ENCODE measurements around the gene CEP68. TPM values are rescaled to one million over a fixed set of nuclear protein-coding genes. Genes with fewer than 3 reads are reported as not detected.

Gene CEP68
- total RNA-seq, 1 donor from 2014 or later, result 3.9 TPM

DNA sequence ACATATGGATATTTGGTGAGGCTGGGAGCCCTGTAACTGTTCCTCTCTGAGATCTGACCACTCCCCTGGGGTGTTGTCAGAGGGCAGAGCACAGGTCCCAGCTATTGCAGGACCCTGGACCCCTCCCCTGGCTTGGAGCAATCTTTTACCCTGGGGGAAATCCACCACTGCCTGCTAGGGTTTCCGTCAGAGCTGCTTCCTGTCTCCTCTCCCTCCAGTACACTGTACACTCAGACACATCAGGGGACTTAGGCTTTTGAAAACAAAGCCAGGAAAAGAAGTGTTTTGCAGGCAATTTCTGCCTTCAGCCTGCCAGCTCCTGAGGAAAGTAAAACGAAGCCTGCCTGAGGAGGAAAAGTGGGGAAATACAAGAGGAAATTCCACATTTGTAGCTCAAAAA is 13.2 kb upstream of the CEP68 start:
- TF ChIP-seq CTCF (IDR thresholded peaks at IDR 0.05; ENCODE audit: insufficient read depth, low read length, severe bottlenecking), result no peak
- no peak overlapping the region for H3K4me3 ChIP-seq (ENCODE audit: low read depth, low read length)
- no peak for FAIRE-seq

GRCh38 chr2:65044097-65044735 is 12.0 kb upstream of the CEP68 start:
- no peak for DNase-seq (ENCODE audit: low read depth)
- Histone ChIP-seq H3K4me3 (ENCODE audit: low read depth, low read length) (no peak overlapping the region), H3K36me3 (ENCODE audit: control insufficient read depth, insufficient read depth, low read length) (no peaks in the 10 kb centered on the region), H3K27me3 (ENCODE audit: control insufficient read depth, insufficient read depth, low read length) (no peaks in the 10 kb centered on the region)
- no peak for FAIRE-seq
- TF ChIP-seq CTCF (IDR thresholded peaks at IDR 0.05; ENCODE audit: insufficient read depth, low read length, severe bottlenecking), result no peak

More for the DNA sequence above, 13.2 kb upstream of the CEP68 start:
- no peak for DNase-seq (ENCODE audit: low read depth)
- H3K27me3 ChIP-seq (ENCODE audit: control insufficient read depth, insufficient read depth, low read length), result no peaks in the 10 kb centered on the region
- no peaks in the 10 kb centered on the region for H3K36me3 ChIP-seq (ENCODE audit: control insufficient read depth, insufficient read depth, low read length)

- FAIRE-seq (no peak), DNase-seq (ENCODE audit: low read depth) (no peak)
- no peaks in the 10 kb centered on the region for H3K36me3 ChIP-seq (ENCODE audit: control insufficient read depth, insufficient read depth, low read length)
- no peaks in the 10 kb centered on the region for H3K27me3 ChIP-seq (ENCODE audit: control insufficient read depth, insufficient read depth, low read length)
- H3K4me3 ChIP-seq (ENCODE audit: low read depth, low read length), result no peak overlapping the region
- TF ChIP-seq CTCF (IDR thresholded peaks at IDR 0.05; ENCODE audit: insufficient read depth, low read length, severe bottlenecking), result no peak
Measured at GRCh38 chr2:65045651-65046050, 10.6 kb upstream of the CEP68 start.

DNA sequence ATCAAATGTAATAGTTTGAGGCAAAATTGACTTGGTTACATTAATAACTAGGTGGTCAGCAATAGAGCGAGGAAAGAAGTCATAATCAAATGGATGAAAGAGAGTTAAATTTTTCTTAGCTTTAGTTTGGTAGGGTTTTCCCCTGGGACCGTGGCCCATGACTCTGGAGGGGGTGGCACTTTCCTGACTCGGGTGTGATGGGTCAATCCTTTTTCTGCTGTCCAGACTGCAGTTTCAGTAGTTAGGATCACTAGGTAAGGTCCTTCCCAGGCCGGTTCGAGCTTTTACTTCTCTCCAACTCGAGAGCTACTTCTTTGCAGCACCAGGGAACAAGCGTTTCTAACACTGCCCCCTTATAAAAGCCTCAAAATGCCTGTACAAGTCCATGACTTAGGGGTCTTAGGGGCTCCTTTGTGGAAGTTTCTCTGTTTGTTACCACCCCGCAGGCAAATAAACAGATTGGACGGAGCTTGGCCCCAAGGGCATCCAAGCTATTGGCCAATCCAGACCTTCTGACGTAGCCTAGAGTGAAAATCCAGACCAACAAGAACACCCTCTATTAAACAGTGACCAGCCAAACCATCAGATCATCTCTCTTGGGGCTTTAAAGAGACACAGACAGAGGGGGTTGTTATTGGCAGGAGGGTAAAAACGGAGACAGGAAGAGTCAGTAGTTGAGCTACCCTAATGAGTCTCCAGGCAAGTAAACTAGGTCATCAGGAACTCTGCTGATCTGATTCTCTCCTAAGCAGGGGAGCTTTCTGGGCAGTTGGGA is 9.4 kb upstream of the CEP68 start:
- no peaks in the 10 kb centered on the region for H3K36me3 ChIP-seq (ENCODE audit: control insufficient read depth, insufficient read depth, low read length)
- H3K4me3 ChIP-seq (ENCODE audit: low read depth, low read length), result no peak overlapping the region
- TF ChIP-seq CTCF (IDR thresholded peaks at IDR 0.05; ENCODE audit: insufficient read depth, low read length, severe bottlenecking), result no peak
- DNase-seq (ENCODE audit: low read depth) (no peak), FAIRE-seq (no peak)
- H3K27me3 ChIP-seq (ENCODE audit: control insufficient read depth, insufficient read depth, low read length), result no peaks in the 10 kb centered on the region

DNA sequence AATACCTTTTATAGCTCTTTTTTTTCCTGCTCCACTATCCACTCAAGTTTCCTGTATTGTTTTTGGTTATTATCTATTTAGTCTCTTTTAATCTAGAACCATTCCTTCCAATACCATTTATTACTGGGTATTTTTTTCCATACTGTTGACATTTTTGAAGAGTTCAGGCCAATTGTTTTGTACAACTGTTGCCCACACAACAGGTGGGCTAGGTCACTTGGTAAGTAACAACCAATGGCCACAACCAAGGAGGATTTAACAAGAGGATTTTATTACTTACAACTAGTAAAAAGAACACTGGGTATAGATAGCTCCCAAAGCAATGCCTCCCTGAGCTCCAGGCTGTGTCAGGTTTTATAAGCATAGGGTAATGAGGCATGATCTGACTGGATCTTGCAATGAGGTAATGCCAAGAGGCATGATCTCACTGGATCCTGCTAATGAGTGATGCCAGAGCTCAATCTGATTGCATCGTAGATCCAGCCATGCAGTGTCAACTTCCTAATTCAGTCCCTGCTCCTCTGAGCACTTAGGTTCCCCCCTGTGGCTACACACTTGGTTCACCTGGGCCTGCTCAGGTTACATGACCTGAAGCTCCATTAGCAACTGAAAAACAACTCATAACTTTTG is 7.1 kb upstream of the CEP68 start:
- DNase-seq (ENCODE audit: low read depth), result no peak
- no peak for TF ChIP-seq CTCF (IDR thresholded peaks at IDR 0.05; ENCODE audit: insufficient read depth, low read length, severe bottlenecking)
- no peak for FAIRE-seq
- H3K4me3 ChIP-seq (ENCODE audit: low read depth, low read length), result no peak overlapping the region
- no peaks in the 10 kb centered on the region for H3K36me3 ChIP-seq (ENCODE audit: control insufficient read depth, insufficient read depth, low read length)
- H3K27me3 ChIP-seq (ENCODE audit: control insufficient read depth, insufficient read depth, low read length), result no peaks in the 10 kb centered on the region
